CD4-positive, alpha-beta T cell treated with Interferon gamma for 1 hour (primary cell): ENCODE results near the gene CYP17A1.
"Not testable (repeated sequence)": the region's sequence is repeated elsewhere in the genome, so short reads cannot be mapped to it uniquely, and the experiment has no call there.

ENCODE experiments used
- DNase-seq: peaks from one replicate; pipeline ENCODE4 v3.0.0-alpha.2; 2020

Gene CYP17A1

GRCh38 chr10:102837230-102837721 lies at the start of gene CYP17A1:
Gene CYP17A1 (minus strand): TSS chr10:102837413. CDS start chr10:102837361, 52 bp downstream.
- no peak for DNase-seq

- no peak for DNase-seq
Measured at GRCh38 chr10:102880256-102880655, 43.0 kb upstream of the CYP17A1 start.

- no peak for DNase-seq
Measured at GRCh38 chr10:102878629-102879028, 41.4 kb upstream of the CYP17A1 start.

- no peak for DNase-seq
Measured at GRCh38 chr10:102876747-102877153, 39.5 kb upstream of the CYP17A1 start.

- DNase-seq = no peak
Measured at GRCh38 chr10:102872163-102872562, 35.0 kb upstream of the CYP17A1 start.

GRCh38 chr10:102870221-102870620 lies 33.0 kb upstream of the CYP17A1 start:
- DNase-seq = no peak

GRCh38 chr10:102869258-102870198 lies 32.3 kb upstream of the CYP17A1 start, which contains the start of gene AS3MT:
Gene AS3MT (plus strand): TSS chr10:102869470. CDS start chr10:102869593, 123 bp downstream.
- no peak for DNase-seq

- DNase-seq = no peak
Measured at GRCh38 chr10:102868911-102869257, 31.7 kb upstream of the CYP17A1 start.

- DNase-seq = no peak
Measured at GRCh38 chr10:102865620-102866019, 28.4 kb upstream of the CYP17A1 start.

- DNase-seq = no peak
Measured at GRCh38 chr10:102863660-102864059, 26.4 kb upstream of the CYP17A1 start.

- DNase-seq = no peak
Measured at GRCh38 chr10:102859911-102860310, 22.7 kb upstream of the CYP17A1 start.

- DNase-seq = no peak
Measured at GRCh38 chr10:102856758-102857424, 19.7 kb upstream of the CYP17A1 start.

- not testable (repeated sequence) for DNase-seq
Measured at GRCh38 chr10:102855731-102856436, 18.7 kb upstream of the CYP17A1 start.

GRCh38 chr10:102853237-102853636 lies 16.0 kb upstream of the CYP17A1 start:
- DNase-seq = not testable (repeated sequence)

GRCh38 chr10:102850025-102850518 lies 12.9 kb upstream of the CYP17A1 start:
- DNase-seq = no peak

- no peak for DNase-seq
Measured at GRCh38 chr10:102845352-102845902, 8.2 kb upstream of the CYP17A1 start.

GRCh38 chr10:102844190-102844776 lies 7.1 kb upstream of the CYP17A1 start:
- not testable (repeated sequence) for DNase-seq

- not testable (repeated sequence) for DNase-seq
Measured at GRCh38 chr10:102843139-102843538, 5.9 kb upstream of the CYP17A1 start.

GRCh38 chr10:102841827-102842345 lies 4.7 kb upstream of the CYP17A1 start:
- DNase-seq = no peak

- not testable (repeated sequence) for DNase-seq
Measured at GRCh38 chr10:102838276-102838927, 1.2 kb upstream of the CYP17A1 start.

GRCh38 chr10:102835007-102835482 lies 2.2 kb downstream of the CYP17A1 start:
- peak; percentile 64 for DNase-seq
